GM18873 (cell line): ENCODE results near the gene ZNF518B.
"Not testable (repeated sequence)": the region's sequence is repeated elsewhere in the genome, so short reads cannot be mapped to it uniquely, and the experiment has no call there.

Source experiments
- ATAC-seq: cut with Tn5 transposase; IDR thresholded peaks from one replicate; pipeline ENCODE4 v1.9.1; 2021; ENCODE audit warnings: mild to moderate bottlenecking, moderate library complexity, moderate number of reproducible peaks; ENCODE audit not compliant: unreplicated experiment, low FRiP score

The ZNF518B gene

GRCh38 chr4:10459305-10459704 lies 2.1 kb upstream of the ZNF518B start:
- no peak for ATAC-seq

GRCh38 chr4:10458177-10458576 lies 951 bp upstream of the ZNF518B start:
- ATAC-seq, result no peak

GRCh38 chr4:10456595-10457254 lies 501 bp downstream of the ZNF518B start:
- ATAC-seq, result peak; percentile 52

- no peak for ATAC-seq
Observed at GRCh38 chr4:10456260-10456594, 999 bp downstream of the ZNF518B start.

GRCh38 chr4:10455133-10455532 lies 2.1 kb downstream of the ZNF518B start:
- ATAC-seq, result no peak

- ATAC-seq, result no peak
Observed at GRCh38 chr4:10454726-10455125, 2.5 kb downstream of the ZNF518B start.

GRCh38 chr4:10454121-10454520 lies 3.1 kb downstream of the ZNF518B start:
- no peak for ATAC-seq

- ATAC-seq, result no peak
Observed at GRCh38 chr4:10448991-10449390, 8.2 kb downstream of the ZNF518B start.

GRCh38 chr4:10442976-10443375 lies 14.2 kb downstream of the ZNF518B start:
- no peak for ATAC-seq

GRCh38 chr4:10441512-10441911 lies 15.7 kb downstream of the ZNF518B start:
- no peak for ATAC-seq

GRCh38 chr4:10438924-10439323 lies 18.3 kb downstream of the ZNF518B start:
- ATAC-seq, result no peak

GRCh38 chr4:10437735-10438134 lies 19.5 kb downstream of the ZNF518B start:
- ATAC-seq, result no peak

- not testable (repeated sequence) for ATAC-seq
Observed at GRCh38 chr4:10427680-10428079, 29.5 kb downstream of the ZNF518B start.

- ATAC-seq, result no peak
Observed at GRCh38 chr4:10421344-10422055, 35.7 kb downstream of the ZNF518B start.

- no peak for ATAC-seq
Observed at GRCh38 chr4:10417740-10418139, 39.5 kb downstream of the ZNF518B start.

GRCh38 chr4:10416441-10416840 lies 40.8 kb downstream of the ZNF518B start:
- ATAC-seq, result no peak

GRCh38 chr4:10413177-10413576 lies 44.0 kb downstream of the ZNF518B start:
- peak; percentile 92 for ATAC-seq

- no peak for ATAC-seq
Observed at GRCh38 chr4:10405672-10406071, 51.6 kb downstream of the ZNF518B start.

- no peak for ATAC-seq
Observed at GRCh38 chr4:10403633-10404445, 53.4 kb downstream of the ZNF518B start.

GRCh38 chr4:10395971-10396580 lies 61.1 kb downstream of the ZNF518B start:
- no peak for ATAC-seq
